NOMO-1 treated with dmso at 0.1 percent for 144 hours (cell line): ENCODE results near the gene SSH2.
A peak's percentile ranks its signal among the peaks of the same experiment; 100 is the strongest.

Source experiments
- DNase-seq: peaks from one replicate; lab custom pipeline; 2025; ENCODE audit not compliant: unreplicated experiment; lab: John Stamatoyannopoulos, UW

The SSH2 gene

GRCh38 chr17:29616300-29617048, 313.6 kb downstream of the SSH2 start:
- DNase-seq, result no peak

- peak; percentile 82 for DNase-seq
These were observed 314.3 kb downstream of the SSH2 start for GRCh38 chr17:29615492-29616299.

- peak; percentile 15 for DNase-seq
These were observed 315.0 kb downstream of the SSH2 start for GRCh38 chr17:29615048-29615385.

- no peak for DNase-seq
These were observed 315.5 kb downstream of the SSH2 start for GRCh38 chr17:29614349-29615047.

- no peak for DNase-seq
These were observed 316.2 kb downstream of the SSH2 start for GRCh38 chr17:29613856-29614255.

- peak; percentile 77 for DNase-seq
These were observed 316.6 kb downstream of the SSH2 start for GRCh38 chr17:29613352-29613837.

GRCh38 chr17:29612404-29613280, 317.4 kb downstream of the SSH2 start:
- no peak for DNase-seq

GRCh38 chr17:29612094-29612403, 318.0 kb downstream of the SSH2 start:
- no peak for DNase-seq

GRCh38 chr17:29611351-29612093, 318.5 kb downstream of the SSH2 start:
- DNase-seq, result no peak

GRCh38 chr17:29610395-29610794, 319.6 kb downstream of the SSH2 start:
- DNase-seq, result no peak

- no peak for DNase-seq
These were observed 321.0 kb downstream of the SSH2 start for GRCh38 chr17:29608986-29609385.

GRCh38 chr17:29607557-29608195, 322.4 kb downstream of the SSH2 start:
- no peak for DNase-seq

- DNase-seq, result no peak
These were observed 326.8 kb downstream of the SSH2 start for GRCh38 chr17:29603109-29603674.

- DNase-seq, result no peak
These were observed 332.5 kb downstream of the SSH2 start for GRCh38 chr17:29597361-29598172.

GRCh38 chr17:29596811-29597210, 333.2 kb downstream of the SSH2 start:
- DNase-seq, result no peak

GRCh38 chr17:29595943-29596774, 333.9 kb downstream of the SSH2 start:
- no peak for DNase-seq

- DNase-seq, result no peak
These were observed 334.7 kb downstream of the SSH2 start for GRCh38 chr17:29595107-29595942.
